Activated naive CD8-positive, alpha-beta T cell treated with anti-CD3 and anti-CD28 coated beads, Interleukin-2, amount 50 U/mL, for 24 hours (primary cell): ENCODE data around the gene ZC3H12A.

ENCODE experiments used
- ATAC-seq: fragments of 150-1000 bp; cut with Tn5 transposase; one replicate; pipeline ENCODE4 v1.10.0; 2021
- DNase-seq: peaks from one replicate; pipeline ENCODE4 v3.0.0; 2021
- H3K27ac Mint-ChIP-seq: one replicate; pipeline ENCODE4 v1.8.0; 2021; ENCODE audit warnings: mild to moderate bottlenecking, mixed read lengths
- H3K27me3 Mint-ChIP-seq: one replicate; pipeline ENCODE4 v1.8.0; 2021; ENCODE audit warnings: mixed read lengths
- H3K36me3 Mint-ChIP-seq: one replicate; pipeline ENCODE4 v1.8.0; 2021; ENCODE audit warnings: low read depth, mixed read lengths
- H3K4me1 Mint-ChIP-seq: one replicate; pipeline ENCODE4 v1.8.0; 2021; ENCODE audit warnings: mixed read lengths
- H3K4me3 Mint-ChIP-seq: one replicate; pipeline ENCODE4 v1.8.0; 2021; ENCODE audit warnings: mild to moderate bottlenecking, moderate library complexity, mixed read lengths
- H3K9me3 Mint-ChIP-seq: one replicate; pipeline ENCODE4 v1.8.0; 2021; ENCODE audit warnings: mixed read lengths

ZC3H12A gene

DNA sequence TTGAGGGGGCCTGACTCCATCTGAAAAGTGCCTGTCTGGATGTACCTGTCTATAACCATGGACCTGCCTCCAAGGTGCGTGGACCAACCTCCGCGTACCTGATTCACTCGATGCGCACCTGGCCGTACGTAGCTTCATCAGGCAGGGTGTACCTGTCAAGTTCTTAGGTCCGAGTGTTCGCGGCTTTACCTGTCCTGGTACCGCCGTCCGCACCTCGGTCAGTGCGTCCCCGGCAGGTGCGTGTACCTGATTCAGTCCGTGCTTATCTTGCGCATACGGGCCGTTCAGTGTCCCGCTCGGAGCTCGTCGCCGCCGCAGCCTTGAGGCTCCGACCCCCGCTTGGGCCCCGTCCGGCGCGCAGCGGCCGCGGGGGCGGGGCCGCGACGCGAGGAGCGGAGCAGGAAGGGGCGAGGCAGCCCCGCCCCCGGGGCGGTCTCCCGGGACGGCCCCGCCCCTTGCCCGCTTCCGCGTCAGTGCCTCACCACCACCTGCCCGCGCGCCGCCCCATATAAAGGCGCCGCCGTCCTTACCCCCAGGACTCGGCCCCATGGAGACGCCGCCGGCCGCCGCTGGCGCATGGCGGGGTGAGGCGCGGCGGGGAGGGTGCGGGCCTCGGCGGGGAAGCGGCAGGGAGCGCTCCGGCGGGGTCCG, at the start of gene ZC3H12A:
ZC3H12A (plus strand) TSS at position 535 of the 651 bp plus-strand sequence. CDS start 917 bp downstream, outside the sequence.
- peaks cover 48% of the 10 kb centered on the region for H3K4me1 Mint-ChIP-seq
- DNase-seq = peak; percentile 95

DNA sequence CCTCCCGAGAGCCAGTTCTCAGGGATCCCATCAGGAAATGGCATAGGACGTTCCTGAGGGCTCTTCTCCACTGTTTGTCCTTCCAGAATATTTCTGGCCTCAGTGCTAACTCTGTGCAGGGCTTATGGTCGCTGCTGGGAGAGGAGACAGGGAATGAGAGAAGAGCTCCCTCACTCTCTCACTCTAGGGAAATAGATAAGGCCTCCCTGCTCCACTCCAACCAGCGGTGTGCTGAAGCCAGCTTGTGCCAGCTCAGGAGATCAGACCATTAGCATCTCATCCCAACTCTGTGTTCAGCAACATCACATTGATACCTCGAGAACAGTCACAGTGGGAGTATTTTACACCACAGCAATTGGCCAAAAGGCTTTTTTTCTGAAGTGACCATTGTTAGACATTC, 49.2 kb upstream of the ZC3H12A start:
- no peaks in the 10 kb centered on the region for H3K9me3 Mint-ChIP-seq
- ATAC-seq = no peak
- DNase-seq = no peak
- H3K4me1 Mint-ChIP-seq = no peaks in the 10 kb centered on the region
- H3K4me3 Mint-ChIP-seq = no peak overlapping the region
- no peaks in the 10 kb centered on the region for H3K36me3 Mint-ChIP-seq
- H3K27me3 Mint-ChIP-seq = peaks cover 9% of the 10 kb centered on the region
- H3K27ac Mint-ChIP-seq = no peak overlapping the region

More for the DNA sequence above, at the start of gene ZC3H12A:
- H3K27me3 Mint-ChIP-seq = no peaks in the 10 kb centered on the region
- peak within 1 kb of the TSS; percentile 98 for H3K27ac Mint-ChIP-seq
- H3K4me3 Mint-ChIP-seq = peak within 1 kb of the TSS; percentile 98
- peak; percentile 27 for ATAC-seq
- H3K36me3 Mint-ChIP-seq = peaks cover 39% of the 10 kb centered on the region
- no peaks in the 10 kb centered on the region for H3K9me3 Mint-ChIP-seq

GRCh38 chr1:37429029-37429428, 45.4 kb upstream of the ZC3H12A start:
- no peaks in the 10 kb centered on the region for H3K36me3 Mint-ChIP-seq
- H3K4me3 Mint-ChIP-seq = no peak overlapping the region
- H3K27ac Mint-ChIP-seq = no peak overlapping the region
- no peaks in the 10 kb centered on the region for H3K4me1 Mint-ChIP-seq
- no peak for DNase-seq
- ATAC-seq = no peak
- peaks cover 9% of the 10 kb centered on the region for H3K27me3 Mint-ChIP-seq
- no peaks in the 10 kb centered on the region for H3K9me3 Mint-ChIP-seq

- Mint-ChIP-seq H3K27ac (no peak overlapping the region), H3K4me1 (no peaks in the 10 kb centered on the region), H3K36me3 (no peaks in the 10 kb centered on the region), H3K9me3 (no peaks in the 10 kb centered on the region), H3K27me3 (peaks cover 12% of the 10 kb centered on the region), H3K4me3 (no peak overlapping the region)
- ATAC-seq (no peak), DNase-seq (no peak)
Measured at GRCh38 chr1:37430103-37430985, 44.0 kb upstream of the ZC3H12A start.

- DNase-seq (no peak), ATAC-seq (no peak)
- Mint-ChIP-seq H3K4me3 (no peak overlapping the region), H3K27me3 (peaks cover 10% of the 10 kb centered on the region), H3K4me1 (no peaks in the 10 kb centered on the region), H3K27ac (no peak overlapping the region), H3K36me3 (no peaks in the 10 kb centered on the region), H3K9me3 (no peaks in the 10 kb centered on the region)
Measured at GRCh38 chr1:37432716-37433115, 41.7 kb upstream of the ZC3H12A start.

- ATAC-seq (no peak), DNase-seq (no peak)
- Mint-ChIP-seq H3K27me3 (peaks cover 10% of the 10 kb centered on the region), H3K9me3 (no peaks in the 10 kb centered on the region), H3K4me1 (no peaks in the 10 kb centered on the region), H3K27ac (no peak overlapping the region), H3K4me3 (no peak overlapping the region), H3K36me3 (no peaks in the 10 kb centered on the region)
Measured at GRCh38 chr1:37433171-37433570, 41.2 kb upstream of the ZC3H12A start.

- no peak overlapping the region for H3K4me3 Mint-ChIP-seq
- H3K36me3 Mint-ChIP-seq = no peaks in the 10 kb centered on the region
- DNase-seq (peak; percentile 82), ATAC-seq (peak; percentile 86)
- H3K27ac Mint-ChIP-seq = no peak overlapping the region
- H3K27me3 Mint-ChIP-seq = peaks cover 12% of the 10 kb centered on the region
- H3K9me3 Mint-ChIP-seq = no peaks in the 10 kb centered on the region
- no peaks in the 10 kb centered on the region for H3K4me1 Mint-ChIP-seq
Measured at GRCh38 chr1:37434292-37435225, 39.8 kb upstream of the ZC3H12A start.

- Mint-ChIP-seq H3K27me3 (peaks cover 13% of the 10 kb centered on the region), H3K36me3 (no peaks in the 10 kb centered on the region), H3K4me1 (no peaks in the 10 kb centered on the region), H3K27ac (no peak overlapping the region), H3K4me3 (no peak overlapping the region), H3K9me3 (no peaks in the 10 kb centered on the region)
- DNase-seq (no peak), ATAC-seq (no peak)
Measured at GRCh38 chr1:37437087-37437486, 37.3 kb upstream of the ZC3H12A start.

DNA sequence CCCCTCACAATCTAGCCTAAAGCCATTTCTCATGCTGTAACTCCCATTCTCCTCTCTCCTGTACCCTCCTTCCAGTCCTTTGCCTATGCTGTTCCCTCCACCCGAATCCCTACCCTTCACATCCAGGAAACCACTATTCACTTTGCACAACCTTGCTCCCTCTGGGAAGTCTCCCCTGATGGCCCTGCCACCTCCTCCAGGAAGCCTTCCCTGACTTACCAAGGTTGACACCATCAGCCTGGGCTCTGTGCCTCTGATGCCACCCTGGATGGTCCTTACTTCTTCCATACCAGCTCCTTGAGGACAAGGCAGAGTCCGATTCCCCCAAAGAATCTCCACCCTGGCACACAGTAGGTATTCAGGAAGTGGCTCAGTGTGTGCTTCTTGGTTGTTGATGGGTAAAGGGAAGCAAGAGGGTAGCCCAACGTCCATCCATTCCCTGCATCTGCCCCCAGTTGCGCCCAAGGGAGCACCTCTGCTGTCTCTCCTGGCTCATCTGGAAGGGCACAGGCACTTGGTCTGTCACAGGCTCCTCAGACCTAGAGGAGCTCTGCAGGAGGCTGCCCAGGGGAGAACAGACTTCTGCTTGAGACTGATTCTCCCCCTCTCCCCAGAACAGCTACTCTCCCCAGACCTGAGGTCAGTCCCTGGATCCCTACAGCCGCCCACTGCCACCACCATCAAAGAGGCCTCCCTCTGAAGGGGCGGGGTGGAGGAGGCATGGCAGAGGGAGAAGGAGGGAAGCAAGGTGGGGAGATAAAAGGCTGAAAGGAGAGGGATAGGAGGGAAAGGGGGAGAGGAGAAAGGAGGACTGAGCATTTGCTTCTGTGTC, 36.1 kb upstream of the ZC3H12A start:
- Mint-ChIP-seq H3K9me3 (no peaks in the 10 kb centered on the region), H3K36me3 (no peaks in the 10 kb centered on the region), H3K4me1 (no peaks in the 10 kb centered on the region), H3K27me3 (peaks cover 19% of the 10 kb centered on the region), H3K27ac (no peak overlapping the region), H3K4me3 (no peak overlapping the region)
- ATAC-seq (no peak), DNase-seq (no peak)

- Mint-ChIP-seq H3K4me3 (no peak overlapping the region), H3K4me1 (no peaks in the 10 kb centered on the region), H3K9me3 (no peaks in the 10 kb centered on the region), H3K27ac (no peak overlapping the region), H3K27me3 (peaks cover 19% of the 10 kb centered on the region), H3K36me3 (no peaks in the 10 kb centered on the region)
- ATAC-seq (no peak), DNase-seq (no peak)
Measured at GRCh38 chr1:37438869-37439343, 35.5 kb upstream of the ZC3H12A start.

DNA sequence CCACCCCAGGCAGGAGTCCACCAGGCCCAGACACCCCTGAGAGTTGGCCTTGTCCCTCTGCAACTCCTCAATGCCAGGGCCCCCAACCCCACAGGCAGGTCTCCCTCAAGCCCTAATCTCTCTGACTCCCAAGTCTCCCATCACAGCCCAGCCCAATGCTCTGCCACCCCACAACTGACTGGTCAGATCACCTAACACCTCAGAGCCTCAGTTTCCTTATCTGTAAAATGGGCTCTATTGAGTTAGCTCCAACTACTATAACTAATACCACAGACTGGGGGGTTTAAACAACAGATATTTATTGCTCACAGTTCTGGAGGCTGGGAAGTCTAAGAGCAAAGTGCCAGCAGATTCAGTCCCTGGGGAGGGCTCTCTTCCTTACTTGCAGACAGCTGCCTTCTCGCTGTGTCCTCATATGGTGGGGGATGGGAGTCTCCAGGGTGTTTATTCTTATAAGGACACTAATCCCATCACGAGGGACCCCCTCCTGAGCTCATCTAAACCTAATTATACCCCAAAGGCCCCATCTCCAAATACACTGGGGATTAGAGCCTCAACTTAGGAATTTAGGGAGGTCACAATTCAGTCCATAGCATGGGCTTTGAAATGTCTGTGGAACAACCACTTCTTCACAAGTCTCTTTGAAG, 34.9 kb upstream of the ZC3H12A start:
- Mint-ChIP-seq H3K9me3 (no peaks in the 10 kb centered on the region), H3K36me3 (no peaks in the 10 kb centered on the region), H3K27ac (no peak overlapping the region), H3K4me1 (no peaks in the 10 kb centered on the region), H3K4me3 (no peak overlapping the region), H3K27me3 (peaks cover 19% of the 10 kb centered on the region)
- DNase-seq = no peak
- ATAC-seq = no peak

- Mint-ChIP-seq H3K36me3 (no peaks in the 10 kb centered on the region), H3K9me3 (no peaks in the 10 kb centered on the region), H3K27ac (no peak overlapping the region), H3K4me3 (no peak overlapping the region), H3K27me3 (peaks cover 20% of the 10 kb centered on the region), H3K4me1 (no peaks in the 10 kb centered on the region)
- ATAC-seq = no peak
- no peak for DNase-seq
Measured at GRCh38 chr1:37441490-37441889, 32.9 kb upstream of the ZC3H12A start.

GRCh38 chr1:37442139-37442538, 32.2 kb upstream of the ZC3H12A start:
- Mint-ChIP-seq H3K27ac (no peak overlapping the region), H3K27me3 (peaks cover 21% of the 10 kb centered on the region), H3K4me3 (no peak overlapping the region), H3K9me3 (no peaks in the 10 kb centered on the region), H3K36me3 (no peaks in the 10 kb centered on the region), H3K4me1 (no peaks in the 10 kb centered on the region)
- DNase-seq (no peak), ATAC-seq (no peak)
